H1 (cell line): ENCODE results near the gene ATP4A. TPM values are rescaled to one million over a fixed set of nuclear protein-coding genes. Genes with fewer than 3 reads are reported as not detected.

Experiments
- CTCF ChIA-PET: fragments of 300-600 bp; sonication (Branson Sonifier 250); formaldehyde crosslinking; loops from one replicate; lab custom pipeline; 2021; ENCODE audit not compliant: partially characterized antibody; lab: Charles Lee
- POLR2A ChIA-PET: fragments of 300-600 bp; sonication (Branson Sonifier 250); formaldehyde crosslinking; loops from one replicate; lab custom pipeline; 2021; ENCODE audit warnings: inconsistent platforms; ENCODE audit not compliant: partially characterized antibody; lab: Charles Lee
- DNase-seq, 2 experiments: peaks; one replicate each; pipeline versions ENCODE4 v3.0.0 to v3.0.0-alpha.2; 2010 to 2022; ENCODE audit warnings: low spot score in 2 of 2, low read depth in 1 of 2, mixed read lengths in 1 of 2
- FAIRE-seq: peaks from 2 replicates; lab custom pipeline; 2011; peaks lifted over from hg19 to GRCh38; lab: Jason Lieb, UNC
- H2AFZ ChIP-seq: 2 replicates; pipeline ENCODE4 v1.8.1; 2012; ENCODE audit warnings: low read length, inconsistent platforms
- H2AK5ac ChIP-seq: 2 replicates; pipeline ENCODE4 v1.6.1; 2013; ENCODE audit warnings: low read depth, low read length
- H2BK120ac ChIP-seq: replicated peaks from 2 replicates; pipeline ENCODE3; 2013; ENCODE audit warnings: low read depth, low read length, inconsistent platforms
- H2BK12ac ChIP-seq: 2 replicates; pipeline ENCODE4 v1.6.1; 2013; ENCODE audit warnings: low read depth, low read length
- H2BK15ac ChIP-seq: 2 replicates; pipeline ENCODE4 v1.6.1; 2013; ENCODE audit warnings: low read length
- H2BK20ac ChIP-seq: 2 replicates; pipeline ENCODE4 v1.6.1; 2013; ENCODE audit warnings: low read length
- H2BK5ac ChIP-seq: 2 replicates; pipeline ENCODE4 v1.6.1; 2013; ENCODE audit warnings: low read depth, low read length
- H3K14ac ChIP-seq: 2 replicates; pipeline ENCODE4 v1.6.1; 2013; ENCODE audit warnings: inconsistent platforms; ENCODE audit not compliant: insufficient read length
- H3K18ac ChIP-seq: 2 replicates; pipeline ENCODE4 v1.6.1; 2013; ENCODE audit warnings: low read length; ENCODE audit errors: extremely low read depth
- H3K23ac ChIP-seq: 2 replicates; pipeline ENCODE4 v1.6.1; 2013; ENCODE audit warnings: inconsistent platforms; ENCODE audit not compliant: insufficient read length
- H3K23me2 ChIP-seq: 2 replicates; pipeline ENCODE4 v1.6.1; 2013; ENCODE audit warnings: low read depth, low read length
- H3K27ac ChIP-seq: 2 replicates; pipeline ENCODE4 v1.6.1; 2011; ENCODE audit warnings: low read depth, low read length, inconsistent platforms
- H3K27me3 ChIP-seq, 4 experiments: replicated peaks in 1 of 4; 1 replicate in 1 of 4; 2 replicates in 3 of 4; pipeline versions ENCODE4 v1.6.1 to v1.8.1; 2011 to 2013; ENCODE audit warnings: low read length in 3 of 4, mild to moderate bottlenecking in 3 of 4, inconsistent platforms in 2 of 4, mixed read lengths in 2 of 4, moderate library complexity in 1 of 4; ENCODE audit not compliant: control insufficient read depth in 3 of 4, insufficient read depth in 3 of 4; ENCODE audit errors: extremely low read depth in 1 of 4
- H3K36me3 ChIP-seq, 4 experiments: 2 replicates each; pipeline versions ENCODE4 v1.6.1 to v1.8.1; 2011 to 2013; ENCODE audit warnings: mild to moderate bottlenecking in 4 of 4, low read length in 3 of 4, moderate library complexity in 2 of 4, control low read depth in 1 of 4, inconsistent platforms in 1 of 4; ENCODE audit not compliant: insufficient read depth in 4 of 4, control insufficient read depth in 2 of 4
- H3K4ac ChIP-seq: replicated peaks from 2 replicates; pipeline ENCODE3; 2013; ENCODE audit warnings: low read length, low read depth, mixed read lengths, inconsistent platforms; ENCODE audit not compliant: insufficient read length
- H3K4me1 ChIP-seq, 4 experiments: replicated peaks in 1 of 4; 1 replicate in 1 of 4; 2 replicates in 3 of 4; pipeline versions ENCODE4 v1.6.1 to v1.8.1; 2011 to 2013; ENCODE audit warnings: low read length in 3 of 4, inconsistent platforms in 2 of 4, mixed read lengths in 1 of 4; ENCODE audit not compliant: insufficient read depth in 4 of 4, control insufficient read depth in 3 of 4
- H3K4me2 ChIP-seq, 2 experiments: 2 replicates each; pipeline versions ENCODE4 v1.6.1 to v1.8.1; 2011 to 2013; ENCODE audit warnings: low read depth in 2 of 2, low read length in 2 of 2, control low read depth in 1 of 2, inconsistent platforms in 1 of 2, mild to moderate bottlenecking in 1 of 2; ENCODE audit not compliant: insufficient read depth in 1 of 2
- H3K4me3 ChIP-seq, 4 experiments: fragments of 200-600, 300-600 bp in 1 of 4; sonication (generic), shearing (Covaris generic), sonication (Bioruptor Twin) in 1 of 4; 2 replicates each; pipeline versions ENCODE4 v1.5.1 to v1.8.1; 2011 to 2016; ENCODE audit warnings: low read length in 4 of 4, low read depth in 3 of 4, control low read depth in 2 of 4, inconsistent platforms in 2 of 4, mild to moderate bottlenecking in 2 of 4, mixed read lengths in 1 of 4, moderate library complexity in 1 of 4; ENCODE audit not compliant: insufficient read depth in 2 of 4; ENCODE audit errors: extremely low read depth in 1 of 4
- H3K56ac ChIP-seq: replicated peaks from 2 replicates; pipeline ENCODE3; 2013; ENCODE audit warnings: low read depth, mild to moderate bottlenecking, mixed read lengths, low read length, inconsistent platforms; ENCODE audit not compliant: insufficient read length
- H3K79me1 ChIP-seq: 2 replicates; pipeline ENCODE4 v1.6.1; 2013; ENCODE audit warnings: low read depth, low read length, control low read depth
- H3K79me2 ChIP-seq, 2 experiments: 2 replicates each; pipeline versions ENCODE4 v1.6.1 to v1.8.1; 2012 to 2013; ENCODE audit warnings: low read length in 2 of 2, mild to moderate bottlenecking in 2 of 2, inconsistent platforms in 1 of 2; ENCODE audit not compliant: insufficient read depth in 2 of 2, control insufficient read depth in 1 of 2
- H3K9ac ChIP-seq, 4 experiments: replicated peaks in 1 of 4; 1 replicate in 1 of 4; 2 replicates in 3 of 4; pipeline versions ENCODE4 v1.6.1 to v1.8.1; 2011 to 2013; ENCODE audit warnings: low read depth in 3 of 4, low read length in 3 of 4, control low read depth in 2 of 4, mild to moderate bottlenecking in 2 of 4, moderate library complexity in 2 of 4, inconsistent platforms in 1 of 4; ENCODE audit errors: extremely low read depth in 1 of 4
- H3K9me3 ChIP-seq, 2 experiments: 2 replicates each; pipeline versions ENCODE4 v1.6.1 to v1.8.1; 2012 to 2013; ENCODE audit warnings: mild to moderate bottlenecking in 2 of 2, moderate library complexity in 2 of 2, control low read depth in 1 of 2, inconsistent platforms in 1 of 2, low read depth in 1 of 2, low read length in 1 of 2, mixed read lengths in 1 of 2; ENCODE audit not compliant: insufficient read depth in 2 of 2
- H4K20me1 ChIP-seq, 2 experiments: replicated peaks in 1 of 2; 2 replicates each; pipeline versions ENCODE3 to v1.8.1; 2011 to 2013; ENCODE audit warnings: inconsistent platforms in 2 of 2, low read length in 2 of 2, mild to moderate bottlenecking in 1 of 2; ENCODE audit not compliant: insufficient read depth in 2 of 2, control insufficient read depth in 1 of 2
- H4K5ac ChIP-seq: 2 replicates; pipeline ENCODE4 v1.6.1; 2013; ENCODE audit warnings: low read length, low read depth, mixed read lengths, inconsistent platforms; ENCODE audit not compliant: insufficient read length
- H4K8ac ChIP-seq: 2 replicates; pipeline ENCODE4 v1.8.0; 2013; ENCODE audit warnings: mild to moderate bottlenecking, moderate library complexity, low read length, inconsistent platforms; ENCODE audit not compliant: insufficient read depth; ENCODE audit errors: extremely low read depth
- H4K91ac ChIP-seq: replicated peaks from 2 replicates; pipeline ENCODE3; 2013; ENCODE audit warnings: low read length, mixed read lengths, inconsistent platforms; ENCODE audit not compliant: insufficient read length
- CBX8 ChIP-seq: fragments of 300-800, 300-1000 bp; sonication (generic); IDR thresholded peaks from 2 replicates; pipeline ENCODE4 v1.7.1; 2016; ENCODE audit warnings: low read depth, low read length, borderline replicate concordance
- CEBPB ChIP-seq: IDR thresholded peaks from 2 replicates; pipeline ENCODE4 v1.6.1; 2012; ENCODE audit warnings: low read depth, low read length
- CHD2 ChIP-seq: IDR thresholded peaks from 2 replicates; pipeline ENCODE4 v1.6.1; 2012; ENCODE audit warnings: low read length, improper control_type of control experiment
- EGR1 ChIP-seq: IDR thresholded peaks from 2 replicates; pipeline ENCODE4 v1.6.1; 2011; ENCODE audit warnings: low read depth, low read length, borderline replicate concordance
- HDAC2 ChIP-seq, 2 experiments: fragments of 300-600 bp in 1 of 2; sonication (generic) in 1 of 2; IDR thresholded peaks; 2 replicates each; pipeline ENCODE4 v1.6.1; 2011 to 2012; ENCODE audit warnings: low read depth in 2 of 2, low read length in 2 of 2, mild to moderate bottlenecking in 2 of 2, moderate library complexity in 2 of 2, borderline replicate concordance in 1 of 2, inconsistent platforms in 1 of 2
- JUND ChIP-seq: IDR thresholded peaks from 2 replicates; pipeline ENCODE4 v1.6.1; 2011; ENCODE audit warnings: mild to moderate bottlenecking, improper control_type of control experiment, low read length
- POLR2AphosphoS5 ChIP-seq: IDR thresholded peaks from 2 replicates; pipeline ENCODE4 v1.6.1; 2011; ENCODE audit warnings: low read depth, low read length
- RBBP5 ChIP-seq: IDR thresholded peaks from 2 replicates; pipeline ENCODE4 v1.7.1; 2012; ENCODE audit warnings: low read depth, mild to moderate bottlenecking, inconsistent platforms, low read length, moderate library complexity, borderline replicate concordance
- SAP30 ChIP-seq: fragments of 300-600 bp; sonication (generic); IDR thresholded peaks from 2 replicates; pipeline ENCODE4 v1.7.1; 2012; ENCODE audit warnings: low read length, moderate library complexity, mild to moderate bottlenecking, inconsistent platforms; ENCODE audit not compliant: insufficient read depth, insufficient replicate concordance
- WGBS, 2 experiments: shearing (Covaris generic) in 1 of 2; methylation state at CpG; one replicate each; pipeline versions ENCODE4 v1.1.6 to v1.1.7; 2013 to 2015; ENCODE audit warnings: low lambda C conversion rate in 2 of 2, mixed read lengths in 2 of 2, inconsistent platforms in 1 of 2, low coverage in 1 of 2, missing lambda C conversion rate in 1 of 2; ENCODE audit not compliant: insufficient replicate concordance in 2 of 2, insufficient coverage in 1 of 2, insufficient read length in 1 of 2; ENCODE audit errors: extremely low coverage in 1 of 2, missing lambda C conversion rate in 1 of 2; 5-methylcytosine and 5-hydroxymethylcytosine counted together
- polyA plus RNA-seq, 7 experiments: library from polyadenylated mRNA; depleted of rRNA in 3 of 7; stranded (reverse) in 5 of 7; unstranded in 2 of 7; fragments of >200 nt in 5 of 7; fragments of 200-250 nt in 2 of 7; gene quantifications; 1 replicate in 5 of 7; 2 replicates in 1 of 7; 4 replicates in 1 of 7; pipeline versions ENCODE4 v1.2.1 to v1.2.3, GENCODE V29; 2011 to 2013; ENCODE audit warnings: missing spikeins in 2 of 7, mixed read lengths in 2 of 7
- total RNA-seq: library from RNA; stranded (reverse); fragmentation: NEBNext Ultra II Directional; extraction: Animal tissue kit (Norgen Biotek cat#: 25700); gene quantifications from 2 replicates; pipeline ENCODE4 v1.2.1, GENCODE V29; 2021
- TF ChIP-seq, protein P1 (sequence below): IDR thresholded peaks from 2 replicates; pipeline ENCODE4 v1.6.1; 2011; ENCODE audit warnings: low read length, improper control_type of control experiment

ATP4A gene
- total and polyA plus RNA-seq, 2 of the 8 experiments (the other 6 are each of a cell fraction or from before 2014, with no cell fraction given), result 0.50 to 1.2 TPM

DNA sequence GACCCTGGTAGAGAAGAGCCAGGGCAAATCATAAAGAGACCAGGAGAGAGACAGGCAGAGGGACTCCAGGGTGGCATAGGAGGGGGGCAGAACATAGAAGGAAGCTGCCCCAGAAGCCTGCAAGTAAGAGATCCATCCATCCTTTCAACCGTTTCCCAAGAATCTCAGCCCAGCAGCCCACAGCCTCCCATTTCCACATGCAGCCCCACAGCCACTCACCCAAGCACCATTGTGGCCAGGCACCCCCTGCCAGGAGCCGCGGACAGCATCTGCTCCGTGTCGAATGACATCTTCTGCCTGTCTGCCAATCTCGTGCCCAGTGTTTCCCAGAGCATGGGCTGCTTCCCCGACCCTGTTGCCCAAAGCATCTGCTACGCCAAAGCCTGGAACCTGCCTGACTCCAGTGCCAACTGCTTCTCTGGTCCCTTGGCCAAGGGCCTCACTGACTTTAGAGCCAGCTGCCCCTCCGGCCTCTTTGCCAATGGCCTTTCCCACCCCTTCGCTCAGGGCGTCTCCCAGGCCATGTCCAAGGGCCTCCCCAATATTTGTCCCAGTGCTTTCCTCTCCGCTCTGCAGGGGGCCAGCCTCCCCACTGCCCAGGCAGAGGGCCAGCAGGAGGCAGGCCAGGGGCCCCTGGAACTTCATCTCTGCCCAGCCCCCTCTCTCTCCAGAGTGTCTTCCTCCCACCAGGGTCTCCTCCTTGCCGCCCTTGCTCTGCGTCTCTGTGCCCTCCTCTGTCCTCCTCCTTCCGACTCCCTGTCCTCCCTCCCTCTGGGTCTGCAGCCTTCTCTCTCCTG is 50.4 kb downstream of the ATP4A start:
- Histone ChIP-seq H3K56ac (no peak overlapping the region), H2BK12ac (peak overlapping the region; percentile 69; the same call in 1 of the 2 replicates), H3K18ac (no peak overlapping the region), H3K36me3 (peaks cover 0 to 4% (median 0%) of the 10 kb centered on the region in 4 experiments; a peak in 1 of 8 replicates), H4K8ac (peak overlapping the region; percentile 70; the same call in 1 of the 2 replicates), H3K79me1 (no peaks in the 10 kb centered on the region; the same call in 1 of the 2 replicates), H2AK5ac (no peak overlapping the region), H3K4ac (no peak overlapping the region), H3K9ac (no peak overlapping the region), H4K5ac (no peak overlapping the region), H3K23ac (no peak overlapping the region), H3K4me1 (peaks cover 0 to 24% (median 20%) of the 10 kb centered on the region in 4 experiments; a peak in 6 of 7 replicates), H3K14ac (no peak overlapping the region), H3K23me2 (peaks cover 14% of the 10 kb centered on the region), H3K4me2 (peak overlapping the region; percentile 64 to 75), H2BK120ac (no peak overlapping the region), H3K27ac (no peak overlapping the region), H3K27me3 (peaks cover 0 to 11% (median 6%) of the 10 kb centered on the region in 4 experiments; a peak in 3 of 7 replicates), H4K91ac (no peak overlapping the region), H2BK5ac (no peak overlapping the region), H2AFZ (no peak overlapping the region), H2BK20ac (0 out of 2 replicates have a peak overlapping the region, but pooled peaks have one; percentile 18), H2BK15ac (no peak overlapping the region), H3K4me3 (peak overlapping the region in 1 of 4 experiments; percentile 57; a peak in 1 of 8 replicates), H3K9me3 (no peaks in the 10 kb centered on the region), H4K20me1 (peaks cover 0 to under 1% of the 10 kb centered on the region in 2 experiments), H3K79me2 (peaks cover 0 to 17% of the 10 kb centered on the region in 2 experiments; a peak in 2 of 4 replicates)
- CTCF ChIA-PET, result interaction anchor here (1.2 to 2.0 kb wide), 6 partner anchors 10 to 99 kb away, joined by 5 to 9 read pairs (median 6); no protein-coding TSS in a partner anchor
- WGBS, 2 experiments, result 84% methylated on average over 15 of the region's 15 CpGs; no CpG with 5 or more reads in 1 of the 2 experiments
- FAIRE-seq (no peak), DNase-seq (no peak)
- POLR2A ChIA-PET, result interaction anchor here (0.8 to 2.1 kb wide), 5 partner anchors 9 to 75 kb away, joined by 3 to 7 read pairs (median 3); no protein-coding TSS in a partner anchor
- TF ChIP-seq RBBP5 (no peak), POLR2AphosphoS5 (no peak), SAP30 (no peak), HDAC2 (IDR thresholded peaks at IDR 0.05; ENCODE audit: borderline replicate concordance in 1 of 2, low read depth in 2 of 2, low read length in 2 of 2) (no peak), CHD2 (no peak), EGR1 (no peak), CEBPB (no peak), CBX8 (no peak), JUND (no peak)
- TF ChIP-seq, protein P1, sequence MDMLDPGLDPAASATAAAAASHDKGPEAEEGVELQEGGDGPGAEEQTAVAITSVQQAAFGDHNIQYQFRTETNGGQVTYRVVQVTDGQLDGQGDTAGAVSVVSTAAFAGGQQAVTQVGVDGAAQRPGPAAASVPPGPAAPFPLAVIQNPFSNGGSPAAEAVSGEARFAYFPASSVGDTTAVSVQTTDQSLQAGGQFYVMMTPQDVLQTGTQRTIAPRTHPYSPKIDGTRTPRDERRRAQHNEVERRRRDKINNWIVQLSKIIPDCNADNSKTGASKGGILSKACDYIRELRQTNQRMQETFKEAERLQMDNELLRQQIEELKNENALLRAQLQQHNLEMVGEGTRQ, result no peak
